ENCODE measurements around the gene DDX56. TPM values are rescaled to one million over a fixed set of nuclear protein-coding genes. Genes with fewer than 3 reads are reported as not detected.

Gene DDX56
- total and polyA plus RNA-seq, 2 experiments from 2014 or later: 62.1 to 65.2 TPM

GRCh38 chr7:44541876-44542610, 31.7 kb downstream of the DDX56 start:
- Histone ChIP-seq H3K4me1 (ENCODE audit: low read depth) (no peaks in the 10 kb centered on the region), H3K36me3 (no peaks in the 10 kb centered on the region), H3K27me3 (no peaks in the 10 kb centered on the region), H3K27ac (no peak overlapping the region), H3K9me3 (ENCODE audit: low read depth) (no peaks in the 10 kb centered on the region), H3K4me3 (no peak overlapping the region)
- DNase-seq (ENCODE audit: low read depth in 1 of 2, low spot score in 1 of 2): no peak
- no peak for TF ChIP-seq CTCF (IDR thresholded peaks at IDR 0.05; ENCODE audit: low read depth, low read length)

- Histone ChIP-seq H3K4me1 (ENCODE audit: low read depth) (no peaks in the 10 kb centered on the region), H3K27me3 (no peaks in the 10 kb centered on the region), H3K27ac (no peak within 1 kb of the TSS), H3K4me3 (no peak within 1 kb of the TSS), H3K36me3 (no peaks in the 10 kb centered on the region), H3K9me3 (ENCODE audit: low read depth) (no peaks in the 10 kb centered on the region)
- TF ChIP-seq CTCF (IDR thresholded peaks at IDR 0.05; ENCODE audit: low read depth, low read length): no peak
- DNase-seq (ENCODE audit: low read depth in 1 of 2, low spot score in 1 of 2): no peak
Observed at GRCh38 chr7:44541028-44541869, 32.5 kb downstream of the DDX56 start, which contains the start of gene NPC1L1. NPC1L1 (minus strand) TSS chr7:44541330; CDS start chr7:44541259, 71 bp downstream.

- H3K9me3 ChIP-seq (ENCODE audit: low read depth): no peaks in the 10 kb centered on the region
- no peak for DNase-seq (ENCODE audit: low read depth in 1 of 2, low spot score in 1 of 2)
- H3K4me1 ChIP-seq (ENCODE audit: low read depth): no peaks in the 10 kb centered on the region
- no peak for TF ChIP-seq CTCF (IDR thresholded peaks at IDR 0.05; ENCODE audit: low read depth, low read length)
- no peak overlapping the region for H3K27ac ChIP-seq
- H3K36me3 ChIP-seq: no peaks in the 10 kb centered on the region
- no peak overlapping the region for H3K4me3 ChIP-seq
- H3K27me3 ChIP-seq: no peaks in the 10 kb centered on the region
Observed at GRCh38 chr7:44540592-44541027, 33.1 kb downstream of the DDX56 start.

- no peaks in the 10 kb centered on the region for H3K9me3 ChIP-seq (ENCODE audit: low read depth)
- H3K4me1 ChIP-seq (ENCODE audit: low read depth): no peaks in the 10 kb centered on the region
- no peak for DNase-seq (ENCODE audit: low read depth in 1 of 2, low spot score in 1 of 2)
- no peak overlapping the region for H3K4me3 ChIP-seq
- H3K27ac ChIP-seq: no peak overlapping the region
- no peaks in the 10 kb centered on the region for H3K27me3 ChIP-seq
- no peak for TF ChIP-seq CTCF (IDR thresholded peaks at IDR 0.05; ENCODE audit: low read depth, low read length)
- H3K36me3 ChIP-seq: no peaks in the 10 kb centered on the region
Observed at GRCh38 chr7:44539669-44540506, 33.8 kb downstream of the DDX56 start.

Measured in cardiac muscle cell (in vitro differentiated cells and primary cell).